Measurements from ENCODE around the gene DDTL. TPM values are rescaled to one million over a fixed set of nuclear protein-coding genes. Genes with fewer than 3 reads are reported as not detected.

Gene DDTL
- total and polyA plus RNA-seq, 4 donors = 6.3 to 18.7 (median 8.2) TPM

- 80% methylated on average over 6 of the region's 6 CpGs for WGBS
These were observed 38.5 kb downstream of the DDTL start, which contains the start of gene GSTT4 for GRCh38 chr22:24005201-24005600. Gene GSTT4 (minus strand): TSS chr22:24005453. CDS start chr22:24005356, 97 bp downstream.

More at GRCh38 chr22:24005201-24005600, 38.5 kb downstream of the DDTL start, which contains the start of gene GSTT4:
- Histone ChIP-seq H3K36me3 (ENCODE audit: control insufficient read depth in 4 of 4, insufficient read depth in 3 of 4, low read depth in 1 of 4, low read length in 3 of 4) (no peaks in the 10 kb centered on the region), H3K4me1 (ENCODE audit: control insufficient read depth in 4 of 4, insufficient read depth in 4 of 4, low read length in 3 of 4) (no peaks in the 10 kb centered on the region), H3K27me3 (ENCODE audit: control insufficient read depth in 4 of 4, insufficient read depth in 4 of 4, low read length in 3 of 4) (no peaks in the 10 kb centered on the region), H3K4me3 (ENCODE audit: low read depth in 1 of 3, low read length in 3 of 3) (no peak within 1 kb of the TSS), H3K9me3 (ENCODE audit: control insufficient read depth in 4 of 4, low read length in 3 of 4) (no peaks in the 10 kb centered on the region), H3K27ac (ENCODE audit: low read depth in 1 of 2, low read length in 2 of 2) (no peak within 1 kb of the TSS), H3K9ac (ENCODE audit: low read depth in 1 of 2, low read length in 2 of 2) (no peak within 1 kb of the TSS)
- DNase-seq (ENCODE audit: low spot score) = no peak
- TF ChIP-seq RXRA (IDR thresholded peaks at IDR 0.05) (no peak), ATF3 (IDR thresholded peaks at IDR 0.05) (no peak), HNF4G (IDR thresholded peaks at IDR 0.05) (no peak), YY1 (IDR thresholded peaks at IDR 0.05) (no peak), ZBTB33 (IDR thresholded peaks at IDR 0.05) (no peak), FOXA2 (IDR thresholded peaks at IDR 0.05) (no peak), REST (IDR thresholded peaks at IDR 0.05) (no peak), MAX (IDR thresholded peaks at IDR 0.05) (no peak), EGR1 (IDR thresholded peaks at IDR 0.05; ENCODE audit: low read depth in 2 of 2) (no peak), FOXA1 (IDR thresholded peaks at IDR 0.05) (no peak), NR2F2 (IDR thresholded peaks at IDR 0.05) (no peak)

Data from liver (tissue), 9 donors.